ENCODE results near the gene YEATS2. TPM values are rescaled to one million over a fixed set of nuclear protein-coding genes. Genes with fewer than 3 reads are reported as not detected.

The YEATS2 gene
- total RNA-seq, 1 experiment from 2014 or later: 33.8 TPM

DNA sequence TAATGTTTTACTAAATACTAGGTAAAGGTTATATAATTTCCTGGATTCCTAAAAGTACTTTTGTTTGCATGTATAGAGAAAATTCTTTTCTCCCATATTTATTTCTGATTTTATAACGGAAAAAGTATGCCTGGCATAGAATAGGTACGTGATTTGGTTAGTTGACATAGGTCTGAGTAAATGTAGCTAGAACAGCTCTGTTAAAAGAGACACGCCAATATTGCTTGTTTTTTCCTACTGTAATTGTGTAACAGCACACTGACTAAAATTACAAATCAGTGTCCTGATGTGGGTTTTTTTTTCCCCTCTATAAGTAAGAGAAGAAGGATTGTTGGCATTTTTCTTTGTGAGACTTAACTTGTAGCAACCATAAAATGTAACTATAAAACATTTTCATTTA is 35.5 kb upstream of the YEATS2 start:
- Histone ChIP-seq H3K4me1 (ENCODE audit: control insufficient read depth, insufficient read depth, low read length) (peaks cover 6% of the 10 kb centered on the region; the same call in 1 of the 2 replicates), H3K36me3 (ENCODE audit: control insufficient read depth, insufficient read depth, low read length) (no peaks in the 10 kb centered on the region), H3K4me3 (ENCODE audit: low read depth in 2 of 2, low read length in 2 of 2) (no peak overlapping the region), H3K27ac (ENCODE audit: low read length) (no peak overlapping the region), H3K9me3 (ENCODE audit: control insufficient read depth, insufficient read depth, low read depth, low read length) (no peaks in the 10 kb centered on the region), H3K27me3 (ENCODE audit: control insufficient read depth, insufficient read depth, low read length) (no peaks in the 10 kb centered on the region)
- ChIA-PET POLR2A (no interaction called here), CTCF (no interaction called here)
- no peak for TF ChIP-seq TCF7L2 (IDR thresholded peaks at IDR 0.05; ENCODE audit: low read depth, low read length)
- TF ChIP-seq, protein P1, sequence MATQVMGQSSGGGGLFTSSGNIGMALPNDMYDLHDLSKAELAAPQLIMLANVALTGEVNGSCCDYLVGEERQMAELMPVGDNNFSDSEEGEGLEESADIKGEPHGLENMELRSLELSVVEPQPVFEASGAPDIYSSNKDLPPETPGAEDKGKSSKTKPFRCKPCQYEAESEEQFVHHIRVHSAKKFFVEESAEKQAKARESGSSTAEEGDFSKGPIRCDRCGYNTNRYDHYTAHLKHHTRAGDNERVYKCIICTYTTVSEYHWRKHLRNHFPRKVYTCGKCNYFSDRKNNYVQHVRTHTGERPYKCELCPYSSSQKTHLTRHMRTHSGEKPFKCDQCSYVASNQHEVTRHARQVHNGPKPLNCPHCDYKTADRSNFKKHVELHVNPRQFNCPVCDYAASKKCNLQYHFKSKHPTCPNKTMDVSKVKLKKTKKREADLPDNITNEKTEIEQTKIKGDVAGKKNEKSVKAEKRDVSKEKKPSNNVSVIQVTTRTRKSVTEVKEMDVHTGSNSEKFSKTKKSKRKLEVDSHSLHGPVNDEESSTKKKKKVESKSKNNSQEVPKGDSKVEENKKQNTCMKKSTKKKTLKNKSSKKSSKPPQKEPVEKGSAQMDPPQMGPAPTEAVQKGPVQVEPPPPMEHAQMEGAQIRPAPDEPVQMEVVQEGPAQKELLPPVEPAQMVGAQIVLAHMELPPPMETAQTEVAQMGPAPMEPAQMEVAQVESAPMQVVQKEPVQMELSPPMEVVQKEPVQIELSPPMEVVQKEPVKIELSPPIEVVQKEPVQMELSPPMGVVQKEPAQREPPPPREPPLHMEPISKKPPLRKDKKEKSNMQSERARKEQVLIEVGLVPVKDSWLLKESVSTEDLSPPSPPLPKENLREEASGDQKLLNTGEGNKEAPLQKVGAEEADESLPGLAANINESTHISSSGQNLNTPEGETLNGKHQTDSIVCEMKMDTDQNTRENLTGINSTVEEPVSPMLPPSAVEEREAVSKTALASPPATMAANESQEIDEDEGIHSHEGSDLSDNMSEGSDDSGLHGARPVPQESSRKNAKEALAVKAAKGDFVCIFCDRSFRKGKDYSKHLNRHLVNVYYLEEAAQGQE (IDR thresholded peaks at IDR 0.05; ENCODE audit: insufficient read depth in 1 of 2, low read depth in 2 of 2, low read length in 1 of 2): no peak
- no peak for TF ChIP-seq POLR2AphosphoS5 (IDR thresholded peaks at IDR 0.05; ENCODE audit: low read depth, low read length)
- TF ChIP-seq SIN3A (IDR thresholded peaks at IDR 0.05; ENCODE audit: borderline replicate concordance, insufficient read depth, low read depth, low read length): no peak
- TF ChIP-seq, protein P2, sequence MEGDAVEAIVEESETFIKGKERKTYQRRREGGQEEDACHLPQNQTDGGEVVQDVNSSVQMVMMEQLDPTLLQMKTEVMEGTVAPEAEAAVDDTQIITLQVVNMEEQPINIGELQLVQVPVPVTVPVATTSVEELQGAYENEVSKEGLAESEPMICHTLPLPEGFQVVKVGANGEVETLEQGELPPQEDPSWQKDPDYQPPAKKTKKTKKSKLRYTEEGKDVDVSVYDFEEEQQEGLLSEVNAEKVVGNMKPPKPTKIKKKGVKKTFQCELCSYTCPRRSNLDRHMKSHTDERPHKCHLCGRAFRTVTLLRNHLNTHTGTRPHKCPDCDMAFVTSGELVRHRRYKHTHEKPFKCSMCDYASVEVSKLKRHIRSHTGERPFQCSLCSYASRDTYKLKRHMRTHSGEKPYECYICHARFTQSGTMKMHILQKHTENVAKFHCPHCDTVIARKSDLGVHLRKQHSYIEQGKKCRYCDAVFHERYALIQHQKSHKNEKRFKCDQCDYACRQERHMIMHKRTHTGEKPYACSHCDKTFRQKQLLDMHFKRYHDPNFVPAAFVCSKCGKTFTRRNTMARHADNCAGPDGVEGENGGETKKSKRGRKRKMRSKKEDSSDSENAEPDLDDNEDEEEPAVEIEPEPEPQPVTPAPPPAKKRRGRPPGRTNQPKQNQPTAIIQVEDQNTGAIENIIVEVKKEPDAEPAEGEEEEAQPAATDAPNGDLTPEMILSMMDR (IDR thresholded peaks at IDR 0.05): no peak
- DNase-seq (ENCODE audit: low read depth, low spot score) (no peak), ATAC-seq (no peak)
- in situ Hi-C loops (cut with HindIII; ENCODE audit: low pct_unique_long_range_greater_than_20kb, low sequenced_read_pairs) (no loop called here), intact Hi-C loops (cut with micrococcal nuclease; ENCODE audit: unreplicated experiment) (no loop called here)
- no TSS peak for BruUV-seq (replicated peaks)

DNA sequence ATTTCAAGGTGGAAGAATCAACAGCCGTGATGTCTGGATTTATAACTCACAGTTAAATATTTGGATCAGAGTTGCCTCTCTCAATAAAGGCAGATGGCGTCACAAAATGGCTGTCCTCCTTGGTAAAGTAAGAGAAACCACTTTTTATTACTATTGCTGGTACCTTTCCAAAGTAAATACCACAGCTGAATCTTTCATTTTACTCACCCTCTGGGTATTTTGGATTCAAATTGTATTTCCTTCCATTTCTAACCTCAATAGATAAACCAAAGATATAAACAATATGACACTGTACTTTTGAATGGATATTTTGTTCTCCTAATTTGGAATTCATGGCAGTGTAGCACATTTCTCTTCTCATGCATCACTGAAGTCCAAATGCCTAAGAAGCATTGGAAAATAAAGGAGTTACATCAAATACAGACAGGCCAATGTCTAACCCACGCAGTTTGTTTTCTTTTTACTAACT is 32.6 kb upstream of the YEATS2 start:
- ATAC-seq (peak; percentile 86), DNase-seq (ENCODE audit: low read depth, low spot score) (peak; percentile 41)
- intact Hi-C loops (cut with micrococcal nuclease; ENCODE audit: unreplicated experiment) (no loop called here), in situ Hi-C loops (cut with HindIII; ENCODE audit: low pct_unique_long_range_greater_than_20kb, low sequenced_read_pairs) (no loop called here)
- no TSS peak for BruUV-seq (replicated peaks)
- Histone ChIP-seq H3K36me3 (ENCODE audit: control insufficient read depth, insufficient read depth, low read length) (no peaks in the 10 kb centered on the region), H3K4me3 (ENCODE audit: low read depth in 2 of 2, low read length in 2 of 2) (no peak overlapping the region), H3K27me3 (ENCODE audit: control insufficient read depth, insufficient read depth, low read length) (no peaks in the 10 kb centered on the region), H3K4me1 (ENCODE audit: control insufficient read depth, insufficient read depth, low read length) (peaks cover 6% of the 10 kb centered on the region; the same call in 1 of the 2 replicates), H3K9me3 (ENCODE audit: control insufficient read depth, insufficient read depth, low read depth, low read length) (no peaks in the 10 kb centered on the region), H3K27ac (ENCODE audit: low read length) (no peak overlapping the region)
- ChIA-PET CTCF (no interaction called here), POLR2A (interaction anchor here (0.7 kb wide), 1 partner anchor 10 kb away, joined by 3 read pairs; no protein-coding TSS in a partner anchor)
- TF ChIP-seq POLR2AphosphoS5 (IDR thresholded peaks at IDR 0.05; ENCODE audit: low read depth, low read length): no peak
- 0 out of 2 replicates have a peak, but pooled peaks have one; percentile 26 for TF ChIP-seq TCF7L2 (IDR thresholded peaks at IDR 0.05; ENCODE audit: low read depth, low read length)

DNA sequence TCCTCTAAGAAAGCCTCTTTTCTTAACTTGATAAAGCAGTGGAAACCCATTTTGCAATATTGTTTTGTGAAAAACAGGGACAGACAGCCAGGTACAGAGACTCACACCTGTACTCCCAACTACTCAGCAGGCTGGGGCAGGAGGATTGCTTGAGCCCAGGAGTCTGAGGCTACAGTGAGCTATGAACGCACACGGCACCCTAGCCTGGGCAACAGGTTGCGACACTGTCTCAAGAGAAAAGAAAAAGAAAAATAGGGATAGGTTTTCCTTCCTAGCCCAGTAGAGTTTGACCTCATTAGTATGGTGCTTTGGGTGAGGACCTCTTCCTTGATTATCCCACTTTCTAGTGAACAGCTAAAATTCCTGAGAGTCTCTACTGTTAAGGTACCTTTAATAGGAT is 17.5 kb upstream of the YEATS2 start:
- Histone ChIP-seq H3K36me3 (ENCODE audit: control insufficient read depth, insufficient read depth, low read length) (no peaks in the 10 kb centered on the region), H3K9me3 (ENCODE audit: control insufficient read depth, insufficient read depth, low read depth, low read length) (no peaks in the 10 kb centered on the region), H3K27ac (ENCODE audit: low read length) (no peak overlapping the region), H3K4me3 (ENCODE audit: low read depth in 2 of 2, low read length in 2 of 2) (no peak overlapping the region), H3K4me1 (ENCODE audit: control insufficient read depth, insufficient read depth, low read length) (no peaks in the 10 kb centered on the region), H3K27me3 (ENCODE audit: control insufficient read depth, insufficient read depth, low read length) (no peaks in the 10 kb centered on the region)
- no TSS peak for BruUV-seq (replicated peaks)
- intact Hi-C loops (cut with micrococcal nuclease; ENCODE audit: unreplicated experiment): no loop called here
- ATAC-seq (no peak), DNase-seq (ENCODE audit: low read depth, low spot score) (no peak)
- ChIA-PET CTCF (no interaction called here), POLR2A (no interaction called here)
- TF ChIP-seq SIN3A (IDR thresholded peaks at IDR 0.05; ENCODE audit: borderline replicate concordance, insufficient read depth, low read depth, low read length) (no peak), POLR2AphosphoS5 (IDR thresholded peaks at IDR 0.05; ENCODE audit: low read depth, low read length) (no peak), TCF7L2 (IDR thresholded peaks at IDR 0.05; ENCODE audit: low read depth, low read length) (no peak)
- TF ChIP-seq, protein P1 (IDR thresholded peaks at IDR 0.05; ENCODE audit: insufficient read depth in 1 of 2, low read depth in 2 of 2, low read length in 1 of 2): no peak
- TF ChIP-seq, protein P2 (IDR thresholded peaks at IDR 0.05): no peak
- in situ Hi-C loops (cut with HindIII; ENCODE audit: low pct_unique_long_range_greater_than_20kb, low sequenced_read_pairs): no loop called here

Measured in Panc1 (cell line).